ENCODE results near the gene SMC1B.
"Not testable (repeated sequence)": the region's sequence is repeated elsewhere in the genome, so short reads cannot be mapped to it uniquely, and the experiment has no call there.

Gene SMC1B

DNA sequence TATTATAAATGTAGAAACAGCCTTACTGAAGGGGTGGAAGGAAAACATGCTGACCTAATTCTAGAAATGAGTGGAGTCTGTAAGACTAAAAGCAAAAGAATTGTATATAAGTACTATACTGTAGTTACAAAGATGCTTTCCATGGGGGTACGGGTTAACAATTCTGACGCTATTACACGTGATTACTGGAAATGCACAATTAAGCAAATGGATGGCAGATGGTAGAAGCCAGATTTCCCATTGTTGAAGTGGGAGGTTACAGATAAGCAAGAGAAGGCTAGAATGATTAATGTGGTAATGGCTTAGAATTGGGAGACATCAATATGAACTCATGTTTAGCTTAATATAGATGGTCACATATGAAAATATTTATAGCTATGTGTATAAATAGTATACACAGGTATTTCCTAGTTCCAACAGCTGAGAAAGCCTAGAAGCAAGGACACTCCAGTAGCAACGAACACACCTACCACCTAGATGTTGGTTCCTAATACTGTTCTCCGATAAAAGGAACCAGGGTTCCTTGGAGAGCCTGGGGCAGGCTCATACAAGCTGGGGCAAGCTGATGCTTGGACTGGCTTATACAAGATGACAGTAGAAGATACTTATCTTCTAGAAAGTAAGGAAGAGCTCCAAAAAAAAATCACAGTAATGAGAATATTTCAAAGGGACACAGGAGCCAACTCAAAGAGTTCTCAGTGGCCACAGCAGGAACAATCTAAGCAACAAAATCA lies 13.5 kb downstream of the SMC1B start:
- H3K9me3 ChIP-seq (ENCODE audit: control insufficient read depth in 1 of 2, low read length in 2 of 2): no peaks in the 10 kb centered on the region
- no peaks in the 10 kb centered on the region for H3K36me3 ChIP-seq (ENCODE audit: control insufficient read depth in 1 of 2, insufficient read depth in 2 of 2, low read length in 2 of 2)
- no peaks in the 10 kb centered on the region for H3K27me3 ChIP-seq (ENCODE audit: control insufficient read depth in 1 of 2, insufficient read depth in 2 of 2, low read length in 2 of 2)
- no peak overlapping the region for H3K9ac ChIP-seq (ENCODE audit: low read depth in 1 of 2, low read length in 2 of 2)
- H3K4me1 ChIP-seq (ENCODE audit: control insufficient read depth in 1 of 2, insufficient read depth in 2 of 2, low read length in 2 of 2): no peaks in the 10 kb centered on the region
- H3K4me3 ChIP-seq (ENCODE audit: low read depth in 1 of 2, low read length in 2 of 2): no peak overlapping the region
- no peak overlapping the region for H3K27ac ChIP-seq (ENCODE audit: low read depth, low read length)

GRCh38 chr22:45398214-45398613 lies 15.2 kb downstream of the SMC1B start:
- H3K9me3 ChIP-seq (ENCODE audit: control insufficient read depth in 1 of 2, low read length in 2 of 2): no peaks in the 10 kb centered on the region
- no peak overlapping the region for H3K9ac ChIP-seq (ENCODE audit: low read depth in 1 of 2, low read length in 2 of 2)

GRCh38 chr22:45397806-45398205 lies 15.6 kb downstream of the SMC1B start:
- H3K4me3 ChIP-seq (ENCODE audit: low read depth in 1 of 2, low read length in 2 of 2): no peak overlapping the region
- H3K27ac ChIP-seq (ENCODE audit: low read depth, low read length): no peak overlapping the region
- no peaks in the 10 kb centered on the region for H3K27me3 ChIP-seq (ENCODE audit: control insufficient read depth in 1 of 2, insufficient read depth in 2 of 2, low read length in 2 of 2)
- H3K4me1 ChIP-seq (ENCODE audit: control insufficient read depth in 1 of 2, insufficient read depth in 2 of 2, low read length in 2 of 2): no peaks in the 10 kb centered on the region
- no peak overlapping the region for H3K9ac ChIP-seq (ENCODE audit: low read depth in 1 of 2, low read length in 2 of 2)
- no peaks in the 10 kb centered on the region for H3K36me3 ChIP-seq (ENCODE audit: control insufficient read depth in 1 of 2, insufficient read depth in 2 of 2, low read length in 2 of 2)
- no peaks in the 10 kb centered on the region for H3K9me3 ChIP-seq (ENCODE audit: control insufficient read depth in 1 of 2, low read length in 2 of 2)

More at GRCh38 chr22:45398214-45398613, 15.2 kb downstream of the SMC1B start:
- Histone ChIP-seq H3K4me1 (ENCODE audit: control insufficient read depth in 1 of 2, insufficient read depth in 2 of 2, low read length in 2 of 2) (no peaks in the 10 kb centered on the region), H3K27ac (ENCODE audit: low read depth, low read length) (no peak overlapping the region), H3K4me3 (ENCODE audit: low read depth in 1 of 2, low read length in 2 of 2) (no peak overlapping the region), H3K36me3 (ENCODE audit: control insufficient read depth in 1 of 2, insufficient read depth in 2 of 2, low read length in 2 of 2) (no peaks in the 10 kb centered on the region), H3K27me3 (ENCODE audit: control insufficient read depth in 1 of 2, insufficient read depth in 2 of 2, low read length in 2 of 2) (no peaks in the 10 kb centered on the region)

DNA sequence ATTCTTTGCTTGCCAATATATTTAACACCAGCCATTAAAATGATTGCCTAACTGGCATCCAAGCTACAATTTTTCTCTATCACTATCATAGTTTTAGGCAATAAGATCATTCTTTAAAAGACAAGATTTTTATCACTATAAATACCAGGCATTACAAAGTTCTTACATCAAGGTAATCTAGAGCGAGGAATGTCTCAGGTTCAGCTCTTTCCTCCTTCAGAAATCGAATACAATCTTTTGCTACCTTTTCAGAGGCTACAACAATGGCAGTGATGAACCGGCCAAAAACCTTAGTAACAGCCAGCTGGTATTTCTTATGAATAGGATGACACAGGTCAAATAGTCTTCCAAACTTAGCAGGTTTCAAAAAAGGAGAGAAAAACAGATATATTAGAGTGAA lies 23.9 kb downstream of the SMC1B start:
- no peak overlapping the region for H3K9ac ChIP-seq (ENCODE audit: low read depth in 1 of 2, low read length in 2 of 2)
- H3K4me1 ChIP-seq (ENCODE audit: control insufficient read depth in 1 of 2, insufficient read depth in 2 of 2, low read length in 2 of 2): no peaks in the 10 kb centered on the region
- H3K36me3 ChIP-seq (ENCODE audit: control insufficient read depth in 1 of 2, insufficient read depth in 2 of 2, low read length in 2 of 2): no peaks in the 10 kb centered on the region
- no peaks in the 10 kb centered on the region for H3K9me3 ChIP-seq (ENCODE audit: control insufficient read depth in 1 of 2, low read length in 2 of 2)
- no peaks in the 10 kb centered on the region for H3K27me3 ChIP-seq (ENCODE audit: control insufficient read depth in 1 of 2, insufficient read depth in 2 of 2, low read length in 2 of 2)
- no peak overlapping the region for H3K27ac ChIP-seq (ENCODE audit: low read depth, low read length)
- no peak overlapping the region for H3K4me3 ChIP-seq (ENCODE audit: low read depth in 1 of 2, low read length in 2 of 2)

DNA sequence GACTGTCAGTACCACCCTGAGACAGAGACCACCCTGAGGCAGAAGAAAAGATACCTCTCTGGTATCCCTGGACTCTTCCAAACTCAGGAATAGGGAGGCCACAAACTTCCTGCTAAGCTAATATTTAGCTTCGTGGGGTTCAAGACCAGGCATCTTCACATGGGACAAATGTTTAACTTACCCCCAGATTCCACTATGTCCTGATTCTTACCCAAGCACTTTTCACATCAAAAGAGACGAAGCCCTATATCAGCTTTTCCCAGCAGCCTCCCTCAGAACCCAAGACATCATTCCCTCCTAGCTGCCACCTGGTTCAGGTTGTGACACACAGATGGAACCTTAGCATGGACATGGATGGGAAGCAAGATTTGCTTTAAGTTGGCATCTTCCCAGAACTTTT lies 32.1 kb downstream of the SMC1B start:
- H3K36me3 ChIP-seq (ENCODE audit: control insufficient read depth in 1 of 2, insufficient read depth in 2 of 2, low read length in 2 of 2): no peaks in the 10 kb centered on the region
- H3K9me3 ChIP-seq (ENCODE audit: control insufficient read depth in 1 of 2, low read length in 2 of 2): no peaks in the 10 kb centered on the region
- H3K27me3 ChIP-seq (ENCODE audit: control insufficient read depth in 1 of 2, insufficient read depth in 2 of 2, low read length in 2 of 2): no peaks in the 10 kb centered on the region
- H3K4me3 ChIP-seq (ENCODE audit: low read depth in 1 of 2, low read length in 2 of 2): no peak overlapping the region
- no peak overlapping the region for H3K9ac ChIP-seq (ENCODE audit: low read depth in 1 of 2, low read length in 2 of 2)
- no peak overlapping the region for H3K27ac ChIP-seq (ENCODE audit: low read depth, low read length)
- no peaks in the 10 kb centered on the region for H3K4me1 ChIP-seq (ENCODE audit: control insufficient read depth in 1 of 2, insufficient read depth in 2 of 2, low read length in 2 of 2)

DNA sequence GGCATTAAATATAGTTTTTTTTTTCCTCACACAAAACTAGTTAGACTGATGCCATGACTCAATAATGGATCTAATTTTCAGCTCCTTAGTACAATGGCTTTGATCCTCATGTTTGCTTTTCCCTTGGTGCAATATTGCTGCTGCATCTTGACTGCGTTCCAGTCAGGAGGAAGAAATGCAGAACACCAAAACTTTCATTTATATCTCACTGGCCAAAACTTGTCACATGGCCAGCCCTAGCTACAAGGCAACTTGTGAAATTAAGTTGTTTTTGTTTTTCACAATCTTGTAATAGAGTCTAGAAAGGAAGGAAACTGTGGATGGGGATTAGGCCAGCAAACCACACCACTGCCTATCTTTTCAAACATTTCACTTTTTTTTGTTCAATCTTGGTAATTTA lies 36.7 kb downstream of the SMC1B start:
- H3K27ac ChIP-seq (ENCODE audit: low read depth, low read length): no peak overlapping the region
- no peak overlapping the region for H3K9ac ChIP-seq (ENCODE audit: low read depth in 1 of 2, low read length in 2 of 2)
- H3K27me3 ChIP-seq (ENCODE audit: control insufficient read depth in 1 of 2, insufficient read depth in 2 of 2, low read length in 2 of 2): no peaks in the 10 kb centered on the region
- H3K9me3 ChIP-seq (ENCODE audit: control insufficient read depth in 1 of 2, low read length in 2 of 2): no peaks in the 10 kb centered on the region
- H3K4me3 ChIP-seq (ENCODE audit: low read depth in 1 of 2, low read length in 2 of 2): no peak overlapping the region
- no peaks in the 10 kb centered on the region for H3K4me1 ChIP-seq (ENCODE audit: control insufficient read depth in 1 of 2, insufficient read depth in 2 of 2, low read length in 2 of 2)
- H3K36me3 ChIP-seq (ENCODE audit: control insufficient read depth in 1 of 2, insufficient read depth in 2 of 2, low read length in 2 of 2): no peaks in the 10 kb centered on the region

DNA sequence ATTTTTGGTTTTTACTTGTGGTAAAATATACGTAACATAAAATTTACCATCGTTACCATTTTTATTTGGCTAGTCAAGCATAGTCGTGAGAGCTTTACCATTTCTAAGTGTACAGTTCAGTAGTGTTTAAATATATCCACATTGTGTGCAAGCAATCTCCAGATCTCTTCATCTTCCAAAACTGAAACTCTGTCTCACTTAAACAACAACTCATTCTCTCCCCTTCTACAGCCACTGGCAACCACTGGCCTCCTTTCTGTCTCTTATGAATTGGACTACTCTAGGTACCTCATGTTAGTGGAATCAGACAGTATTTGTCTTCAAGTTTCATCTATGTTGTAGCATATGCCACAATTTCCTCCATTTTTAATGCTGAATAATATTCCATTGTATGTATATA lies 37.4 kb downstream of the SMC1B start:
- Histone ChIP-seq H3K9me3 (ENCODE audit: control insufficient read depth in 1 of 2, low read length in 2 of 2) (no peaks in the 10 kb centered on the region), H3K27me3 (ENCODE audit: control insufficient read depth in 1 of 2, insufficient read depth in 2 of 2, low read length in 2 of 2) (no peaks in the 10 kb centered on the region), H3K9ac (ENCODE audit: low read depth in 1 of 2, low read length in 2 of 2) (no peak overlapping the region), H3K4me1 (ENCODE audit: control insufficient read depth in 1 of 2, insufficient read depth in 2 of 2, low read length in 2 of 2) (no peaks in the 10 kb centered on the region), H3K36me3 (ENCODE audit: control insufficient read depth in 1 of 2, insufficient read depth in 2 of 2, low read length in 2 of 2) (no peaks in the 10 kb centered on the region), H3K27ac (ENCODE audit: low read depth, low read length) (no peak overlapping the region), H3K4me3 (ENCODE audit: low read depth in 1 of 2, low read length in 2 of 2) (no peak overlapping the region)

DNA sequence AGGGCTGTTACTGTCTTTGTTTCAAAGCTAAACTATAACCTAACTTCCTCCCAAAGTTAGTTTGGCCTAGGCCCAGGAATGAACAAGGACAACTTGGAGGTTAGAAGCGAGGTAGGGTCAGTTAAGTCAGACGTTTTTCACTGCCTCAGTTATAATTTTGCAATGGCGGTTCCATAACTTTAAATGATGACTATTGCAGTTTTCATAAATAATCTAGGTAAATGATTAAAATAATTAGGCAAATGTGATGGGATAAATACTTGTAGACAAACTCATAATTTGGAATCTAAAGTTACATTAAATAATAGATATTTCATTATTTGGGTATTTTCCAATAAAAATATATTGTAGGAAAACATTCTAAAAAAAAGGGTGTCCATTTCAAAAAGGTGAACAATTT lies 39.8 kb downstream of the SMC1B start:
- not testable (repeated sequence) for H3K4me3 ChIP-seq (ENCODE audit: low read depth in 1 of 2, low read length in 2 of 2); H3K9ac ChIP-seq (ENCODE audit: low read depth in 1 of 2, low read length in 2 of 2); H3K36me3 ChIP-seq (ENCODE audit: control insufficient read depth in 1 of 2, insufficient read depth in 2 of 2, low read length in 2 of 2); H3K4me1 ChIP-seq (ENCODE audit: control insufficient read depth in 1 of 2, insufficient read depth in 2 of 2, low read length in 2 of 2); H3K27me3 ChIP-seq (ENCODE audit: control insufficient read depth in 1 of 2, insufficient read depth in 2 of 2, low read length in 2 of 2); H3K27ac ChIP-seq (ENCODE audit: low read depth, low read length); H3K9me3 ChIP-seq (ENCODE audit: control insufficient read depth in 1 of 2, low read length in 2 of 2)

- Histone ChIP-seq H3K27ac (ENCODE audit: low read depth, low read length) (no peak overlapping the region), H3K4me3 (ENCODE audit: low read depth in 1 of 2, low read length in 2 of 2) (no peak overlapping the region), H3K9ac (ENCODE audit: low read depth in 1 of 2, low read length in 2 of 2) (no peak overlapping the region), H3K9me3 (ENCODE audit: control insufficient read depth in 1 of 2, low read length in 2 of 2) (peaks cover 3 to 6% of the 10 kb centered on the region in 2 donors), H3K27me3 (ENCODE audit: control insufficient read depth in 1 of 2, insufficient read depth in 2 of 2, low read length in 2 of 2) (peaks cover 0 to 6% of the 10 kb centered on the region in 2 donors), H3K4me1 (ENCODE audit: control insufficient read depth in 1 of 2, insufficient read depth in 2 of 2, low read length in 2 of 2) (no peaks in the 10 kb centered on the region), H3K36me3 (ENCODE audit: control insufficient read depth in 1 of 2, insufficient read depth in 2 of 2, low read length in 2 of 2) (no peaks in the 10 kb centered on the region)
These were observed 46.7 kb downstream of the SMC1B start for GRCh38 chr22:45366713-45367112.

GRCh38 chr22:45359627-45360026 lies 53.8 kb downstream of the SMC1B start:
- peaks cover 0 to 6% of the 10 kb centered on the region in 2 donors for H3K27me3 ChIP-seq (ENCODE audit: control insufficient read depth in 1 of 2, insufficient read depth in 2 of 2, low read length in 2 of 2)
- H3K9ac ChIP-seq (ENCODE audit: low read depth in 1 of 2, low read length in 2 of 2): no peak overlapping the region
- H3K9me3 ChIP-seq (ENCODE audit: control insufficient read depth in 1 of 2, low read length in 2 of 2): no peaks in the 10 kb centered on the region
- no peaks in the 10 kb centered on the region for H3K36me3 ChIP-seq (ENCODE audit: control insufficient read depth in 1 of 2, insufficient read depth in 2 of 2, low read length in 2 of 2)
- no peak overlapping the region for H3K4me3 ChIP-seq (ENCODE audit: low read depth in 1 of 2, low read length in 2 of 2)
- no peak overlapping the region for H3K27ac ChIP-seq (ENCODE audit: low read depth, low read length)
- no peaks in the 10 kb centered on the region for H3K4me1 ChIP-seq (ENCODE audit: control insufficient read depth in 1 of 2, insufficient read depth in 2 of 2, low read length in 2 of 2)
